IMR-90 (cell line): Measurements from ENCODE around the gene CEP63.

Source experiments
- NFE2L2 ChIP-seq: fragments of 150-350 bp; IDR thresholded peaks from 2 replicates; pipeline ENCODE4 v1.6.1; 2016; ENCODE audit warnings: low read depth, mild to moderate bottlenecking, low read length
- TF ChIP-seq, protein P1 (sequence below): conservative IDR thresholded peaks from 2 replicates; pipeline ENCODE4 v1.5.1; 2012; ENCODE audit warnings: mild to moderate bottlenecking, low read depth, low read length, improper control_type of control experiment

DNA sequence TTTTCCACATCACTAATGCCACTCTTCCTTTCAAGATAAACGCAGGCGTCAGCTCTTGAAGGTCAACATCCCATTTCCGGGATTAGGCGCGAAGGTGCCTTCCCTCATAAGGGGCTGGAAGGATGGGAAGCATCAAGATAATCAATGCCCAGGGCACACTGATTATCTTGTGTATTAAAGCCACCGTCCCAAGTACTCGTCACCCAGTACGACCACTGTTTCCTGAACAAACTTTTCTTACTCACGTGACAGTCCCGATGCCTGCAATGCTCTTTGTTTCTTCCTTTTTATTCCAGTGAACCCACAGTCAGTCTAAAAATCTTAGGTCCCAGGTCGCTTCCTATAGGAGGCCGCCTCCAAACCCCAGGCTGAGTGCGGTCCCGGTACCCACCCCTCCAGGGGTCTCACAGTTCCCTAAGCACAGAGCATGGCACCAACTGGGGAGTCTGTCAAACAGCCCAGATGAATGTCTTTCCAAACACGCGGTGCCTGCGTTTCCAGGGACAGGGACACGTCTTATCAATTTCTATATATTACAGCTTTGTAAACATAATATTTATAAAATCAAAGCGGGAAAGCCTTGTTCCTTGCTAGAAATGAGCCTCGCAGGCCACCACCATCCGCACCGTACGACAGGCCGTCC lies 661 bp upstream of the CEP63 start:
- TF ChIP-seq, protein P1, sequence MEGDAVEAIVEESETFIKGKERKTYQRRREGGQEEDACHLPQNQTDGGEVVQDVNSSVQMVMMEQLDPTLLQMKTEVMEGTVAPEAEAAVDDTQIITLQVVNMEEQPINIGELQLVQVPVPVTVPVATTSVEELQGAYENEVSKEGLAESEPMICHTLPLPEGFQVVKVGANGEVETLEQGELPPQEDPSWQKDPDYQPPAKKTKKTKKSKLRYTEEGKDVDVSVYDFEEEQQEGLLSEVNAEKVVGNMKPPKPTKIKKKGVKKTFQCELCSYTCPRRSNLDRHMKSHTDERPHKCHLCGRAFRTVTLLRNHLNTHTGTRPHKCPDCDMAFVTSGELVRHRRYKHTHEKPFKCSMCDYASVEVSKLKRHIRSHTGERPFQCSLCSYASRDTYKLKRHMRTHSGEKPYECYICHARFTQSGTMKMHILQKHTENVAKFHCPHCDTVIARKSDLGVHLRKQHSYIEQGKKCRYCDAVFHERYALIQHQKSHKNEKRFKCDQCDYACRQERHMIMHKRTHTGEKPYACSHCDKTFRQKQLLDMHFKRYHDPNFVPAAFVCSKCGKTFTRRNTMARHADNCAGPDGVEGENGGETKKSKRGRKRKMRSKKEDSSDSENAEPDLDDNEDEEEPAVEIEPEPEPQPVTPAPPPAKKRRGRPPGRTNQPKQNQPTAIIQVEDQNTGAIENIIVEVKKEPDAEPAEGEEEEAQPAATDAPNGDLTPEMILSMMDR: no peak
- no peak for TF ChIP-seq NFE2L2
